Large intestine (tissue), 3 donors: ENCODE measurements around the gene MRPL19. TPM values are rescaled to one million over a fixed set of nuclear protein-coding genes. Genes with fewer than 3 reads are reported as not detected.

Experiments
- DNase-seq, 2 donors: peaks; one replicate each; pipeline versions ENCODE4 v3.0.0 to v3.0.0-alpha.2; 2013
- H3K27ac ChIP-seq: one replicate; pipeline ENCODE4 v1.5.1; 2013; ENCODE audit warnings: low read length
- H3K27me3 ChIP-seq: 2 replicates; pipeline ENCODE4 v1.6.1; 2013; ENCODE audit warnings: low read length; ENCODE audit not compliant: control insufficient read depth, insufficient read depth
- H3K36me3 ChIP-seq: 2 replicates; pipeline ENCODE4 v1.6.1; 2013; ENCODE audit warnings: low read length; ENCODE audit not compliant: control insufficient read depth, insufficient read depth
- H3K4me1 ChIP-seq: one replicate; pipeline ENCODE4 v1.6.1; 2013; ENCODE audit warnings: low read length; ENCODE audit not compliant: control insufficient read depth, insufficient read depth
- H3K4me3 ChIP-seq: one replicate; pipeline ENCODE4 v1.5.1; 2013; ENCODE audit warnings: low read length
- H3K9me3 ChIP-seq: one replicate; pipeline ENCODE4 v1.6.1; 2013; ENCODE audit warnings: mild to moderate bottlenecking, low read depth, low read length, moderate library complexity; ENCODE audit not compliant: control insufficient read depth
- WGBS: methylation state at CpG from one replicate; pipeline ENCODE4 v1.1.5; 2013; ENCODE audit warnings: low lambda C conversion rate; ENCODE audit not compliant: insufficient coverage; 5-methylcytosine and 5-hydroxymethylcytosine counted together
- polyA plus RNA-seq: library from polyadenylated mRNA; unstranded; fragments of 120-200 nt; gene quantifications from one replicate; pipeline ENCODE4 v1.2.1, GENCODE V29; 2013

Gene MRPL19
- polyA plus RNA-seq, 1 donor = 38.0 TPM

- Histone ChIP-seq H3K4me1 (no peaks in the 10 kb centered on the region), H3K27me3 (peaks cover 4% of the 10 kb centered on the region), H3K27ac (no peak overlapping the region), H3K9me3 (no peaks in the 10 kb centered on the region), H3K4me3 (no peak overlapping the region), H3K36me3 (no peaks in the 10 kb centered on the region)
- no peak for DNase-seq
- WGBS = no CpG with 5 or more reads among the region's 1 CpG
These were observed 13.8 kb upstream of the MRPL19 start for GRCh38 chr2:75632813-75633212.

DNA sequence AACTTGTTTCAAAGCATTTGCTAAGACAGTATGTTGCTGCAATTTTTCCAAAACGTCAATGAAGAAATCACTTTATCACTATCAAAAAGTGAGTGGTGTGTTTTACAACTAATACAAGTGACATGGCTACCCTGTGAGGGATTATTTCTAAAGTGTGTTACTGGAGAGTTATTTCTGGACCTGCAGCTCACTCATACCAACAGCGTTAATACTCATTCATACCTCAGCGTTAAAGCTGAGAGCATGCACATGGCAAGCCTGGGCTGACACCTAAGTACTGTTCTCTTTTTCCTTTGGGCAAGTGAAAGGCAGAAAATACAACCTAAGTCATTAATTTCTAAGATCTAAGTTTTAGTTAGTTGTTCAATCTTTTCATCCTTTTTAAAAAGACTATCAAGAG lies 13.0 kb upstream of the MRPL19 start:
- 86% methylated on average over 1 of the region's 3 CpGs for WGBS
- no peak for DNase-seq
- Histone ChIP-seq H3K4me1 (no peaks in the 10 kb centered on the region), H3K9me3 (no peaks in the 10 kb centered on the region), H3K27ac (no peak overlapping the region), H3K4me3 (no peak overlapping the region), H3K36me3 (no peaks in the 10 kb centered on the region), H3K27me3 (peaks cover 5% of the 10 kb centered on the region)

DNA sequence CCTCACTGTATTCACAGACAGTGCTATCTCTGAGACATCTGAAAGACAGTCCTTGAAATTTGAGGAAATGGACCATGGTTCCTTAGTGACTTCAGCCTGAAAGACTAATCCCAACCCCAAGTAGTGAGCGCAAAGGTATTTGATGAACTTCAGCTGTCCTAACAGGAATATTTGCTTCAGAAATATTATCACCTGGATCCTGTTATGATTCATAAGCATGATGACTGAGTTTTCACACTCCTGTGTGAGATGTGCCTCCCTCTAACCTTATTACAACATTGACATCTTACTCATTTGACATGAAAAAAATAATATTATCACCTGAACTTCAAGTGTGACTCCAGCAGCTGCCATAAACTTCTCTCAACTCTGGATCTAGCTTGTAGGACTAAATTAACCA lies 11.6 kb upstream of the MRPL19 start:
- no CpG with 5 or more reads among the region's 1 CpG for WGBS
- H3K27ac ChIP-seq = no peak overlapping the region
- H3K4me1 ChIP-seq = no peaks in the 10 kb centered on the region
- no peaks in the 10 kb centered on the region for H3K36me3 ChIP-seq
- H3K27me3 ChIP-seq = peaks cover 5% of the 10 kb centered on the region
- DNase-seq = no peak
- H3K9me3 ChIP-seq = no peaks in the 10 kb centered on the region
- H3K4me3 ChIP-seq = no peak overlapping the region

- no peaks in the 10 kb centered on the region for H3K36me3 ChIP-seq
- H3K27me3 ChIP-seq = peaks cover 5% of the 10 kb centered on the region
- H3K4me1 ChIP-seq = no peaks in the 10 kb centered on the region
- H3K9me3 ChIP-seq = no peaks in the 10 kb centered on the region
- no peak for DNase-seq
- no CpG with 5 or more reads among the region's 1 CpG for WGBS
- no peak overlapping the region for H3K27ac ChIP-seq
- H3K4me3 ChIP-seq = no peak overlapping the region
These were observed 9.0 kb upstream of the MRPL19 start for GRCh38 chr2:75637568-75637967.

DNA sequence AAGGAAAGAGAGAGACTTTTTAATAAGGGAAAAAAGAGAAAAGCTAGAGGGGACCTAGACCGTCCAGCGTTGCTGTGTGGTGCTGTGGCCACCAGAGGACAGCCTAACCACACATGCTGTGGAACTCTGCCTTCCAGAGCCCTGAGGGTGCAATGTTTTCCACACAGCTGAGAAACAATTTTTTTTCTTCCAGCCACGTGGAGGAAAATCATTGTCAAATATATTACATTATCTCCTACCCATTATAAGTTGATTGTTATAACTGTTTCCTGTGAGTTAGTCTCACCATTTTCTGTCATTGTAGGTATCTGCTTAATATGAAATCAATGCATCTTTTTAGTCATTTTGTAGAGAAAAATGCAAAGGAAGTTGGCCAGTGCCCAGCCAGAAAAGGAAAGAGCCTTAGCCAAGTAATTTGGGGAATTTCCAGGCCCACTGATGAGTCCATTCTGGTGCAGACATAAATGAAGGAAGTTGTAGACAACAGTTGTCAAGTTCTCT lies 5.9 kb upstream of the MRPL19 start:
- H3K27ac ChIP-seq = no peak overlapping the region
- H3K36me3 ChIP-seq = no peaks in the 10 kb centered on the region
- H3K27me3 ChIP-seq = peaks cover 3% of the 10 kb centered on the region
- peak; percentile 16 to 44 for DNase-seq
- no peak overlapping the region for H3K4me3 ChIP-seq
- no CpG with 5 or more reads among the region's 3 CpGs for WGBS
- no peaks in the 10 kb centered on the region for H3K9me3 ChIP-seq
- H3K4me1 ChIP-seq = no peaks in the 10 kb centered on the region

GRCh38 chr2:75641587-75641986 lies 5.0 kb upstream of the MRPL19 start:
- no peaks in the 10 kb centered on the region for H3K36me3 ChIP-seq
- H3K27me3 ChIP-seq = peaks cover 3% of the 10 kb centered on the region
- no peak overlapping the region for H3K27ac ChIP-seq
- no peaks in the 10 kb centered on the region for H3K9me3 ChIP-seq
- H3K4me1 ChIP-seq = no peaks in the 10 kb centered on the region
- DNase-seq = no peak
- WGBS = no CpG with 5 or more reads among the region's 1 CpG
- H3K4me3 ChIP-seq = no peak overlapping the region

DNA sequence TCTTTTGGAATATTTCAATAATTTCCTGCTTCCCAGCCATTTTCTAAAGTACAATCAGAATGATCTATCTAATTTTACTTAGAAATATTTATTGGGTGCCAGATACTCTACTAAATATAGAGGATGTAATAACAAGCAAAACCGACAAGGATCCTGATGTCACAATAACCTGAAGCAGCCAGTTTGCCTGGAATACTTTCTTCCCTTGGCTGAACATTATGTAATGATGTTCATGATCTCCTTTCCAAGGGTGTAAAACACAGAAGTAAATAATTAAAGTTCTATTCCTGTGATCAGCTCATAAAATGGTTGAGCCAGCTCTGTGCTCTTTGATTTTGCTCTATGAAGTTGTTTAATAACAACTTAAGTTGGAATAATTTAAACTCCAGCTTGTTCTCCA lies 2.6 kb upstream of the MRPL19 start:
- Histone ChIP-seq H3K27ac (no peak overlapping the region), H3K4me3 (no peak overlapping the region), H3K27me3 (no peaks in the 10 kb centered on the region), H3K4me1 (no peaks in the 10 kb centered on the region), H3K9me3 (no peaks in the 10 kb centered on the region), H3K36me3 (no peaks in the 10 kb centered on the region)
- no peak for DNase-seq
- WGBS = 88% methylated on average over 1 of the region's 1 CpG

DNA sequence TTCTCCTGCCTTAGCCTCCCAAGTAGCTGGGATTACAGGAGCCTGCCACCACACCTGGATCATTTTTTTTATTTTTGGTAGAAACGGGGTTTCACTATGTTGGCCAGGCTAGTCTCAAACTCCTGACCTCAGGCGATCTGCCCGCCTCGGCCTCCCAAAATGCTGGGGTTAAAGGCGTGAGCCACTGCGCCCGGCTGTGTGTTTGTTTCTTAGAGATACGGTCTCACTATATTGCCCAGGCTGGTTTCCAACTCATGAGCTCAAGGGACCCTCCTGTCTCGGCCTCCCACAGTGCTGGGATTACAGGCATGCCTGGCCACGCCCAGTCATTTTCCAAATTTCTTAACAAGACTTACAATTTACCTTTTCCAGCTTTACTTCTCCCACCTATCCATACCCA lies 940 bp upstream of the MRPL19 start:
- Histone ChIP-seq H3K9me3 (no peaks in the 10 kb centered on the region), H3K36me3 (peaks cover 7% of the 10 kb centered on the region), H3K27ac (no peak overlapping the region), H3K4me3 (no peak overlapping the region), H3K4me1 (no peaks in the 10 kb centered on the region), H3K27me3 (no peaks in the 10 kb centered on the region)
- DNase-seq = no peak
- 92% methylated on average over 3 of the region's 10 CpGs for WGBS

GRCh38 chr2:75646090-75646582 lies 447 bp upstream of the MRPL19 start:
- no peak for DNase-seq
- H3K4me1 ChIP-seq = no peaks in the 10 kb centered on the region
- WGBS = no CpG with 5 or more reads among the region's 9 CpGs
- peak overlapping the region; percentile 91 for H3K4me3 ChIP-seq
- no peak overlapping the region for H3K27ac ChIP-seq
- H3K36me3 ChIP-seq = peaks cover 12% of the 10 kb centered on the region
- no peaks in the 10 kb centered on the region for H3K9me3 ChIP-seq
- H3K27me3 ChIP-seq = no peaks in the 10 kb centered on the region

GRCh38 chr2:75647771-75648170 lies 1.2 kb downstream of the MRPL19 start:
- no peaks in the 10 kb centered on the region for H3K4me1 ChIP-seq
- H3K36me3 ChIP-seq = peaks cover 25% of the 10 kb centered on the region
- no peak for DNase-seq
- peak overlapping the region; percentile 91 for H3K4me3 ChIP-seq
- peak overlapping the region; percentile 64 for H3K27ac ChIP-seq
- 88% methylated on average over 2 of the region's 3 CpGs for WGBS
- H3K9me3 ChIP-seq = no peaks in the 10 kb centered on the region
- H3K27me3 ChIP-seq = no peaks in the 10 kb centered on the region

DNA sequence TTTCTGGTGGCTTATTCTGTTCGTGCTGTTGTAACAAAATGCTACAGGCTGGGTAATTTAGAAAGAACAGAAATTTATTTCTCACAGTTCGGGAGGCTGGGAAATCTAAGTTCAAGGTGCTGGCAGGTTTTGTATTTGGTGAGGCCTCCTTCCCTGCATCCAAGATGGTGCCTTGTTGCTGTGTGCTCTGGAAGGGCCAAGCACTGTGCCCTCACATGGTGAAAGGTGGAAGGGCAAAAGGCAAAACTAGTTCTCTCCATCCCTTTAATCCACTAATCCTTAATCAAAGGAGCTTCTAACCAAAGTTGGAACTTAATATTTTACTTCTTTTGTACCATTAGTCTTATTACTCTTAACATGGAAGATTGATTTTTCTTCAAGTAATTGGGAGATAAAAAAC lies 7.4 kb downstream of the MRPL19 start:
- no peaks in the 10 kb centered on the region for H3K4me1 ChIP-seq
- H3K27ac ChIP-seq = no peak overlapping the region
- H3K9me3 ChIP-seq = no peaks in the 10 kb centered on the region
- no peak overlapping the region for H3K4me3 ChIP-seq
- WGBS = no CpG with 5 or more reads among the region's 2 CpGs
- no peaks in the 10 kb centered on the region for H3K27me3 ChIP-seq
- H3K36me3 ChIP-seq = peaks cover 62% of the 10 kb centered on the region
- no peak for DNase-seq
